Neural progenitor cell (in vitro differentiated cells): ENCODE data around the gene ST6GAL1.
"Not testable (repeated sequence)": the region's sequence is repeated elsewhere in the genome, so short reads cannot be mapped to it uniquely, and the experiment has no call there.

Experiments used
- CTCF ChIP-seq: fragments of 200-600 bp; sonication (generic); IDR thresholded peaks from 2 replicates; pipeline ENCODE4 v1.5.1; 2017; ENCODE audit warnings: antibody characterized with exemption, mild to moderate bottlenecking
- EZH2 ChIP-seq: fragments of 200-600 bp; sonication (generic); IDR thresholded peaks from 2 replicates; pipeline ENCODE4 v1.6.1; 2017; ENCODE audit warnings: antibody characterized with exemption, mild to moderate bottlenecking, moderate library complexity

DNA sequence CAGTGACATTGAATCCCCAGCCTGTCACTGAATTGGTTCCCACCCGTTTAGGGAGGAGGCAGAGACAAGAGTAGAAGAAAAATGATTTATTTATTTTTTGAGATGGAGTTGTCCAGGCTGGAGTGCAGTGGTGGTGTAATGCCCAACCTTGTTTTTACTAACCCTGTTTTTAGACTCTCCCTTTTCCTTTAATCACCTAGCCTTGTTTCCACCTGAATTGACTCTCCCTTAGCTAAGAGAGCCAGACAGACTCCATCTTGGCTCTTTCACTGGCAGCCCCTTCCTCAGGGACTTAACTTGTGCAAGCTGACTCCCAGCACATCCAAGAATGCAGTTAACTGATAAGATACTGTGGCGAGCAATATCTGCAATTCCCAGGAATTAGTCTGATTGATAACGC lies 80.1 kb downstream of the ST6GAL1 start:
- not testable (repeated sequence) for TF ChIP-seq CTCF, EZH2
